Duodenal mucosa (tissue), 2 donors: ENCODE results near the gene RPL28.
"Not testable (repeated sequence)": the region's sequence is repeated elsewhere in the genome, so short reads cannot be mapped to it uniquely, and the experiment has no call there.

Experiments used
- H3K27ac ChIP-seq: one replicate; pipeline ENCODE4 v1.7.0; 2013; ENCODE audit warnings: low read depth, low read length
- H3K27me3 ChIP-seq, 2 donors: one replicate each; pipeline ENCODE4 v1.7.0; 2013; ENCODE audit warnings: low read length in 2 of 2, control low read depth in 1 of 2; ENCODE audit not compliant: insufficient read depth in 2 of 2, control insufficient read depth in 1 of 2
- H3K36me3 ChIP-seq, 2 donors: one replicate each; pipeline ENCODE4 v1.7.0; 2013; ENCODE audit warnings: low read length in 2 of 2, control low read depth in 1 of 2; ENCODE audit not compliant: insufficient read depth in 2 of 2, control insufficient read depth in 1 of 2
- H3K4me1 ChIP-seq, 2 donors: one replicate each; pipeline ENCODE4 v1.7.0; 2013; ENCODE audit warnings: low read length in 2 of 2, control low read depth in 1 of 2; ENCODE audit not compliant: insufficient read depth in 2 of 2, control insufficient read depth in 1 of 2
- H3K4me3 ChIP-seq, 2 donors: one replicate each; pipeline ENCODE4 v1.7.0; 2013; ENCODE audit warnings: low read length in 2 of 2, low read depth in 1 of 2
- H3K9ac ChIP-seq, 2 donors: one replicate each; pipeline ENCODE4 v1.7.0; 2013; ENCODE audit warnings: low read length in 2 of 2, low read depth in 1 of 2
- H3K9me3 ChIP-seq, 2 donors: one replicate each; pipeline ENCODE4 v1.7.0; 2013; ENCODE audit warnings: low read length in 2 of 2, control low read depth in 1 of 2; ENCODE audit not compliant: control insufficient read depth in 1 of 2

RPL28 gene

GRCh38 chr19:55407800-55408532, 22.2 kb downstream of the RPL28 start:
- H3K4me1 ChIP-seq, result peaks cover 15 to 22% of the 10 kb centered on the region in 2 donors
- peak overlapping the region; percentile 78 to 84 for H3K4me3 ChIP-seq
- no peaks in the 10 kb centered on the region for H3K27me3 ChIP-seq
- H3K36me3 ChIP-seq, result peaks cover 11 to 24% of the 10 kb centered on the region in 2 donors
- peak overlapping the region; percentile 42 to 80 for H3K9ac ChIP-seq
- no peaks in the 10 kb centered on the region for H3K9me3 ChIP-seq
- peak overlapping the region; percentile 99 for H3K27ac ChIP-seq

GRCh38 chr19:55408533-55408872, 22.8 kb downstream of the RPL28 start:
- H3K36me3 ChIP-seq, result peaks cover 8 to 19% of the 10 kb centered on the region in 2 donors

GRCh38 chr19:55409179-55409578, 23.4 kb downstream of the RPL28 start:
- not testable (repeated sequence) for H3K9ac ChIP-seq, H3K27ac ChIP-seq, H3K9me3 ChIP-seq, H3K4me3 ChIP-seq, H3K27me3 ChIP-seq
- peaks cover 6 to 15% of the 10 kb centered on the region in 2 donors for H3K36me3 ChIP-seq
- H3K4me1 ChIP-seq, result peaks cover 15 to 22% of the 10 kb centered on the region in 2 donors

More at GRCh38 chr19:55408533-55408872, 22.8 kb downstream of the RPL28 start:
- H3K27ac ChIP-seq, result peak overlapping the region; percentile 82
- no peaks in the 10 kb centered on the region for H3K27me3 ChIP-seq
- no peaks in the 10 kb centered on the region for H3K9me3 ChIP-seq
- H3K4me1 ChIP-seq, result peaks cover 15 to 22% of the 10 kb centered on the region in 2 donors
- peak overlapping the region; percentile 42 to 80 for H3K9ac ChIP-seq
- H3K4me3 ChIP-seq, result peak overlapping the region; percentile 78 to 84

GRCh38 chr19:55410168-55410567, 24.4 kb downstream of the RPL28 start:
- Histone ChIP-seq H3K9me3 (no peaks in the 10 kb centered on the region), H3K27ac (no peak overlapping the region), H3K4me1 (peaks cover 15 to 22% of the 10 kb centered on the region in 2 donors), H3K9ac (no peak overlapping the region), H3K36me3 (peaks cover 5 to 13% of the 10 kb centered on the region in 2 donors), H3K4me3 (no peak overlapping the region), H3K27me3 (no peaks in the 10 kb centered on the region)

GRCh38 chr19:55418185-55418584, 32.5 kb downstream of the RPL28 start:
- no peaks in the 10 kb centered on the region for H3K9me3 ChIP-seq
- no peaks in the 10 kb centered on the region for H3K27me3 ChIP-seq
- no peak overlapping the region for H3K9ac ChIP-seq
- no peak overlapping the region for H3K4me3 ChIP-seq
- no peaks in the 10 kb centered on the region for H3K36me3 ChIP-seq
- peaks cover 0 to 2% of the 10 kb centered on the region in 2 donors for H3K4me1 ChIP-seq
- no peak overlapping the region for H3K27ac ChIP-seq

GRCh38 chr19:55419103-55419502, 33.4 kb downstream of the RPL28 start:
- no peak overlapping the region for H3K9ac ChIP-seq
- H3K4me3 ChIP-seq, result no peak overlapping the region
- peaks cover 0 to 2% of the 10 kb centered on the region in 2 donors for H3K4me1 ChIP-seq
- H3K27ac ChIP-seq, result no peak overlapping the region
- no peaks in the 10 kb centered on the region for H3K9me3 ChIP-seq
- no peaks in the 10 kb centered on the region for H3K36me3 ChIP-seq
- no peaks in the 10 kb centered on the region for H3K27me3 ChIP-seq

- Histone ChIP-seq H3K9me3 (no peaks in the 10 kb centered on the region), H3K36me3 (no peaks in the 10 kb centered on the region), H3K9ac (no peak overlapping the region), H3K27ac (no peak overlapping the region), H3K4me3 (no peak overlapping the region), H3K27me3 (no peaks in the 10 kb centered on the region), H3K4me1 (peaks cover 0 to 2% of the 10 kb centered on the region in 2 donors)
Observed at GRCh38 chr19:55419624-55420236, 34.0 kb downstream of the RPL28 start.

GRCh38 chr19:55421281-55421680, 35.5 kb downstream of the RPL28 start:
- H3K27ac ChIP-seq, H3K9me3 ChIP-seq, H3K9ac ChIP-seq, H3K4me1 ChIP-seq, H3K36me3 ChIP-seq, H3K4me3 ChIP-seq, H3K27me3 ChIP-seq: not testable (repeated sequence)

- Histone ChIP-seq H3K27ac (no peak overlapping the region), H3K4me3 (no peak overlapping the region), H3K4me1 (no peaks in the 10 kb centered on the region), H3K9me3 (no peaks in the 10 kb centered on the region), H3K9ac (no peak overlapping the region), H3K27me3 (peaks cover under 1 to 2% of the 10 kb centered on the region in 2 donors), H3K36me3 (no peaks in the 10 kb centered on the region)
Observed at GRCh38 chr19:55423225-55424005, 37.7 kb downstream of the RPL28 start.

GRCh38 chr19:55424518-55424917, 38.8 kb downstream of the RPL28 start:
- Histone ChIP-seq H3K9ac (no peak overlapping the region), H3K4me1 (no peaks in the 10 kb centered on the region), H3K27ac (no peak overlapping the region), H3K36me3 (no peaks in the 10 kb centered on the region), H3K9me3 (no peaks in the 10 kb centered on the region), H3K27me3 (peaks cover 7 to 8% of the 10 kb centered on the region in 2 donors), H3K4me3 (no peak overlapping the region)
